K562 (cell line): ENCODE data around the gene VDAC1. TPM values are rescaled to one million over a fixed set of nuclear protein-coding genes. Genes with fewer than 3 reads are reported as not detected.

Experiments
- ATAC-seq: fragments of 200-7000 bp; cut with Tn5 transposase; 3 replicates; pipeline ENCODE4 v1.9.1; 2020; ENCODE audit warnings: moderate library complexity
- BruUV-seq: library from RNA; stranded (reverse); fragments of 400-500 nt; replicated peaks from 2 replicates; lab custom pipeline; 2021; lab: Mats Ljungman, UMichigan
- CTCF ChIA-PET: fragments of 300-600 bp; formaldehyde crosslinking; extraction: SDS; loops from one replicate; lab custom pipeline; 2021; ENCODE audit warnings: low intra/inter-chr PET ratio; lab: Yijun Ruan, JAX
- POLR2A ChIA-PET: fragments of 300-600, 350-650 bp; sonication (Branson Sonifier 250); formaldehyde crosslinking; extraction: SDS; loops from one replicate; lab custom pipeline; 2021; ENCODE audit warnings: antibody characterized with exemption, inconsistent platforms; lab: Yijun Ruan, JAX
- DNase-seq, 4 experiments: peaks; one replicate each; pipeline versions ENCODE4 v3.0.0 to v3.0.0-alpha.2; 2011 to 2018; ENCODE audit warnings: low spot score in 3 of 4, mixed read lengths in 3 of 4; ENCODE audit errors: extremely low read depth in 1 of 4
- FAIRE-seq: peaks from 2 replicates; lab custom pipeline; 2011; peaks lifted over from hg19 to GRCh38; lab: Jason Lieb, UNC
- H2AFZ ChIP-seq: 2 replicates; pipeline ENCODE4 v1.6.0; 2011; ENCODE audit warnings: low read depth, low read length, control low read depth, inconsistent platforms
- H3K27ac ChIP-seq: fragments of 200-600 bp; 3 replicates; pipeline ENCODE4 v1.8.0; 2011; ENCODE audit warnings: low read depth, mild to moderate bottlenecking, control low read depth, inconsistent platforms, low read length, moderate library complexity, mixed read lengths; ENCODE audit errors: extremely low read depth
- H3K27me3 ChIP-seq, 2 experiments: fragments of 300-600 bp in 1 of 2; 2 replicates in 1 of 2; 3 replicates in 1 of 2; pipeline versions ENCODE4 v1.6.0 to v1.8.0; 2011; ENCODE audit warnings: inconsistent platforms in 2 of 2, low read length in 2 of 2, mild to moderate bottlenecking in 1 of 2, mixed read lengths in 1 of 2, moderate library complexity in 1 of 2; ENCODE audit not compliant: control insufficient read depth in 2 of 2, insufficient read depth in 2 of 2
- H3K36me3 ChIP-seq: fragments of 300-600 bp; 3 replicates; pipeline ENCODE4 v1.8.0; 2011; ENCODE audit warnings: mild to moderate bottlenecking, low read length, inconsistent platforms; ENCODE audit not compliant: control insufficient read depth, insufficient read depth
- H3K4me1 ChIP-seq, 2 experiments: fragments of 200-600 bp in 1 of 2; replicated peaks in 1 of 2; 2 replicates in 1 of 2; 3 replicates in 1 of 2; pipeline versions ENCODE4 v1.5.1 to v1.8.0; 2011; ENCODE audit warnings: inconsistent platforms in 2 of 2, low read length in 2 of 2, mild to moderate bottlenecking in 1 of 2, mixed read lengths in 1 of 2, moderate library complexity in 1 of 2; ENCODE audit not compliant: control insufficient read depth in 2 of 2, insufficient read depth in 2 of 2
- H3K4me2 ChIP-seq: 2 replicates; pipeline ENCODE4 v1.6.1; 2011; ENCODE audit warnings: low read length, control low read depth, inconsistent platforms, mixed read lengths; ENCODE audit not compliant: insufficient read depth
- H3K4me3 ChIP-seq: fragments of 200-600 bp; sonication (generic), shearing (Covaris generic); 2 replicates; pipeline ENCODE4 v1.5.1; 2016; ENCODE audit warnings: control low read depth, inconsistent platforms
- H3K79me2 ChIP-seq: fragments of 200-600 bp; 3 replicates; pipeline ENCODE4 v1.8.0; 2011; ENCODE audit warnings: low read length, inconsistent platforms; ENCODE audit not compliant: control insufficient read depth, insufficient read depth
- H3K9ac ChIP-seq, 2 experiments: 2 replicates each; pipeline versions ENCODE4 v1.6.0 to v1.6.1; 2011; ENCODE audit warnings: low read depth in 2 of 2, low read length in 2 of 2, control low read depth in 1 of 2, inconsistent platforms in 1 of 2, mild to moderate bottlenecking in 1 of 2, mixed read lengths in 1 of 2; ENCODE audit not compliant: insufficient read depth in 1 of 2
- H3K9me1 ChIP-seq: one replicate; pipeline ENCODE4 v1.6.0; 2011; ENCODE audit warnings: inconsistent platforms, mild to moderate bottlenecking, low read length, moderate library complexity; ENCODE audit not compliant: control insufficient read depth, insufficient read depth
- H3K9me3 ChIP-seq: replicated peaks from 2 replicates; pipeline ENCODE4 v1.5.1; 2011; ENCODE audit warnings: low read depth, low read length, inconsistent platforms; ENCODE audit not compliant: control insufficient read depth, insufficient read depth
- H4K20me1 ChIP-seq: replicated peaks from 2 replicates; pipeline ENCODE4 v1.6.1; 2011; ENCODE audit warnings: low read length, inconsistent platforms, mixed read lengths; ENCODE audit not compliant: control insufficient read depth, insufficient read depth
- ADNP ChIP-seq: fragments of 200-800 bp; sonication (Bioruptor generic); IDR thresholded peaks from 2 replicates; pipeline ENCODE4 v1.6.1; 2016; ENCODE audit warnings: missing genetic modification characterization, missing compliant biosample characterization
- ATF7 ChIP-seq: fragments of 450-650 bp; IDR thresholded peaks from 2 replicates; pipeline ENCODE4 v1.7.1; 2014; ENCODE audit warnings: mild to moderate bottlenecking, moderate library complexity
- BACH1 ChIP-seq: fragments of 200-800 bp; sonication (Bioruptor generic); IDR thresholded peaks from 2 replicates; pipeline ENCODE4 v1.6.1; 2016; ENCODE audit warnings: missing genetic modification characterization, missing compliant biosample characterization
- C11orf30 ChIP-seq: fragments of 450-650 bp; IDR thresholded peaks from 2 replicates; pipeline ENCODE4 v1.6.1; 2016; ENCODE audit warnings: low read depth, mild to moderate bottlenecking
- CBFB ChIP-seq: sonication (generic); formaldehyde crosslinking; IDR thresholded peaks from 2 replicates; pipeline ENCODE4 v1.4.0; 2020; ENCODE audit warnings: mild to moderate bottlenecking, missing genetic modification reagents
- CBX3 ChIP-seq, 2 experiments: IDR thresholded peaks; 1 replicate in 1 of 2; 2 replicates in 1 of 2; pipeline ENCODE4 v1.6.1; 2012; ENCODE audit warnings: inconsistent platforms in 2 of 2, low read length in 2 of 2, borderline replicate concordance in 1 of 2, control low read depth in 1 of 2
- CHD4 ChIP-seq: fragments of 200-600 bp; sonication (generic); IDR thresholded peaks from 3 replicates; pipeline ENCODE4 v1.6.1; 2012; ENCODE audit warnings: low read depth, mild to moderate bottlenecking, mixed read lengths, low read length, inconsistent platforms; ENCODE audit not compliant: insufficient read depth, insufficient replicate concordance, poor library complexity, severe bottlenecking
- FOXP1 ChIP-seq: sonication (generic); formaldehyde crosslinking; IDR thresholded peaks from 2 replicates; pipeline ENCODE4 v1.8.0; 2022; ENCODE audit warnings: mild to moderate bottlenecking, missing genetic modification reagents
- HDAC3 ChIP-seq: fragments of 450-650 bp; IDR thresholded peaks from 2 replicates; pipeline ENCODE4 v1.6.1; 2018; ENCODE audit warnings: borderline replicate concordance, mild to moderate bottlenecking, moderate library complexity; ENCODE audit not compliant: partially characterized antibody
- HDAC6 ChIP-seq: IDR thresholded peaks from 2 replicates; pipeline ENCODE4 v1.6.1; 2012; ENCODE audit warnings: low read depth, mild to moderate bottlenecking, control low read depth, inconsistent platforms, low read length, moderate library complexity
- MEF2D ChIP-seq: conservative IDR thresholded peaks from 2 replicates; pipeline ENCODE4 v1.6.1; 2016; ENCODE audit warnings: low read depth, missing genetic modification characterization, missing compliant biosample characterization
- NCOR1 ChIP-seq: fragments of 450-650 bp; IDR thresholded peaks from 2 replicates; pipeline ENCODE4 v1.6.1; 2016; ENCODE audit warnings: mild to moderate bottlenecking, moderate library complexity
- POLR2H ChIP-seq: IDR thresholded peaks from 2 replicates; pipeline ENCODE4 v1.6.1; 2016; ENCODE audit warnings: missing genetic modification characterization, low read depth, mild to moderate bottlenecking, control low read depth, missing compliant biosample characterization, moderate library complexity
- RBM25 ChIP-seq: fragments of 200-400 bp; formaldehyde crosslinking; IDR thresholded peaks from 2 replicates; pipeline ENCODE4 v1.6.1; 2018; ENCODE audit warnings: low read length, low read depth, moderate library complexity; ENCODE audit not compliant: severe bottlenecking
- SMARCA4 ChIP-seq: fragments of 450-650 bp; IDR thresholded peaks from 2 replicates; pipeline ENCODE4 v1.6.1; 2016
- STAG1 ChIP-seq: sonication (generic); formaldehyde crosslinking; IDR thresholded peaks from 2 replicates; pipeline ENCODE4 v1.5.0; 2020; ENCODE audit warnings: missing genetic modification reagents, borderline replicate concordance
- ZNF311 ChIP-seq: fragments of 250-450 bp; sonication (Bioruptor Pico); IDR thresholded peaks from 2 replicates; pipeline ENCODE4 v1.4.0; 2020; ENCODE audit warnings: mild to moderate bottlenecking, moderate library complexity
- ZNF316 ChIP-seq: fragments of 450-650 bp; IDR thresholded peaks from 2 replicates; pipeline ENCODE4 v1.6.1; 2016
- ZNF354B ChIP-seq: fragments of 250-450 bp; sonication (Bioruptor Pico); IDR thresholded peaks from 2 replicates; pipeline ENCODE4 v1.4.0; 2020
- ZNF785 ChIP-seq: fragments of 250-450 bp; sonication (Bioruptor Pico); IDR thresholded peaks from 2 replicates; pipeline ENCODE4 v1.4.0; 2020; ENCODE audit warnings: mild to moderate bottlenecking
- ZSCAN29 ChIP-seq: fragments of 450-650 bp; IDR thresholded peaks from 2 replicates; pipeline ENCODE4 v1.6.1; 2017
- WGBS: fragments of 100-300 bp; shearing (Covaris generic); methylation state at CpG from one replicate; pipeline ENCODE4 v1.1.6; 2016; ENCODE audit warnings: low coverage, mixed read lengths; ENCODE audit not compliant: insufficient coverage; ENCODE audit errors: missing lambda C conversion rate; 5-methylcytosine and 5-hydroxymethylcytosine counted together
- in situ Hi-C: fragments of 300-500 bp; cut with MboI; formaldehyde crosslinking; loops from 4 replicates; pipeline ENCODE4 v1.15.0; 2018; ENCODE audit warnings: inconsistent platforms, mixed read lengths
- intact Hi-C: fragments of 100-400 bp; cut with micrococcal nuclease; formaldehyde crosslinking; loops from 2 replicates; pipeline ENCODE4 v1.14.2; 2022
- polyA plus RNA-seq, 8 experiments: library from polyadenylated mRNA; depleted of rRNA in 4 of 8; stranded (reverse) in 5 of 8; unstranded in 3 of 8; fragments of >200 nt; fragmentation: Nextera tagmentation in 2 of 8; fragmentation: Illumina TruSeq in 1 of 8; extraction: Ambion mirVana in 2 of 8; extraction: Trizol in 1 of 8; gene quantifications; 2 replicates each; pipeline versions ENCODE4 v1.2.1 to v1.2.3, GENCODE V29; 2011 to 2014; ENCODE audit warnings: inconsistent platforms in 1 of 8, missing spikeins in 1 of 8
- total RNA-seq, 7 experiments: library from RNA; depleted of rRNA in 6 of 7; stranded (reverse); fragments of >200 nt in 6 of 7; fragmentation: Illumina TruSeq in 2 of 7; extraction: Trizol in 2 of 7; gene quantifications; 2 replicates each; pipeline versions ENCODE4 v1.2.1 to v1.2.3, GENCODE V29; 2011 to 2021; ENCODE audit warnings: low replicate concordance in 1 of 7
- TF ChIP-seq, protein P1 (sequence below): sonication (generic); formaldehyde crosslinking; IDR thresholded peaks from 2 replicates; pipeline ENCODE4 v1.8.0; 2022; ENCODE audit warnings: mild to moderate bottlenecking, low read depth, missing genetic modification reagents
- TF ChIP-seq, protein P2 (sequence below): sonication (generic); formaldehyde crosslinking; IDR thresholded peaks from 2 replicates; pipeline ENCODE4 v1.8.1; 2022; ENCODE audit warnings: missing genetic modification reagents

VDAC1 gene
- total and polyA plus RNA-seq, 9 of the 15 experiments (the other 6 are each of a cell fraction or from before 2014, with no cell fraction given), result 168 to 366 (median 293) TPM

DNA sequence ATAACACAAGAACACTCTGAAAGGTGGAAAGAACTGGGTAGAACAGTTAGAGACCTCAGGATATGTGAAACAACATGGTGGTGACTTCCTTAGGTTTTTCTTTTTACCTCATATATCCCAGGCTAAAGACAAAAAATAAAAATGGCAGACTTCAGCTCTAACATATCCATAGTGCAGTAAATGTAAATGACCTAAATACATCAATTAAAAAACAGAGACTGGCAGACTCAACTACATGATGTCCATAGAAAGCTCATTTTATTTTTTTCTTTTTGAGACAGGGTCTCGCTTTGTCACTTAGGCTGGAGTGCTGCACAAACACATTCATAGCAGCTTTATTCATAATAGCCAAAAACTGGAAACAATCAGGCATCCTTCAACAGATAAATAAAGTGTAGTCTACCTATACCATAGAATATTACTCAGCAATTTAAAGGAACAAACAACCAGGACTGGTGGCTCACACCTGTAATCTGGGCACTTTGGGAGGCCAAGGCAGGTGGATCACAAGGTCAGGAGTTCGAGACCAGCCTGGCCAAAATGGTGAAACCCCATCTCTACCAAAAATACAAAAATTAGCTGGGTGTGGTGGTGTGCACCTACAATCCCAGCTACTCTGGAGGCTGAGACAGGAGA lies 41.2 kb downstream of the VDAC1 start:
- H3K4me2 ChIP-seq, result no peak overlapping the region
- no peak for DNase-seq
- H3K36me3 ChIP-seq, result peaks cover 26% of the 10 kb centered on the region; the same call in 2 of the 3 replicates
- no peaks in the 10 kb centered on the region for H3K9me1 ChIP-seq
- peak overlapping the region; percentile 66; the same call in 2 of the 3 replicates for H3K27ac ChIP-seq
- no peak for FAIRE-seq
- H4K20me1 ChIP-seq, result no peaks in the 10 kb centered on the region
- H3K79me2 ChIP-seq, result peaks cover 83% of the 10 kb centered on the region
- H3K4me3 ChIP-seq, result no peak overlapping the region
- ATAC-seq, result no peak
- no peaks in the 10 kb centered on the region for H3K27me3 ChIP-seq
- ChIA-PET POLR2A (interaction anchor here (0.6 to 2.1 kb wide), 3 partner anchors 10 to 26 kb away, joined by 3 to 13 read pairs (median 10); no protein-coding TSS in a partner anchor), CTCF (no interaction called here)
- peaks cover 4 to 17% of the 10 kb centered on the region in 2 experiments; a peak in 4 of 5 replicates for H3K4me1 ChIP-seq
- no peak overlapping the region for H2AFZ ChIP-seq
- in situ Hi-C loops (no loop called here), intact Hi-C loops (no loop called here)
- H3K9me3 ChIP-seq, result no peaks in the 10 kb centered on the region
- 80% methylated on average over 1 of the region's 2 CpGs for WGBS
- BruUV-seq, result no TSS peak
- no peak overlapping the region for H3K9ac ChIP-seq
- TF ChIP-seq ZNF785 (CRISPR knock-in tag), result no peak
- TF ChIP-seq ADNP (tag), result 0 out of 2 replicates have a peak, but pooled peaks have one; percentile 22
- no peak for TF ChIP-seq ATF7
- TF ChIP-seq ZNF354B, result peak; percentile 97
- no peak for TF ChIP-seq STAG1
- TF ChIP-seq CHD4, result no peak
- 0 out of 2 replicates have a peak, but pooled peaks have one; percentile 0 for TF ChIP-seq SMARCA4
- peak; percentile 11; the same call in 1 of the 2 replicates for TF ChIP-seq C11orf30
- peak; percentile 61 for TF ChIP-seq RBM25
- peak; percentile 2; the same call in 1 of the 2 replicates for TF ChIP-seq NCOR1
- TF ChIP-seq, protein P1, sequence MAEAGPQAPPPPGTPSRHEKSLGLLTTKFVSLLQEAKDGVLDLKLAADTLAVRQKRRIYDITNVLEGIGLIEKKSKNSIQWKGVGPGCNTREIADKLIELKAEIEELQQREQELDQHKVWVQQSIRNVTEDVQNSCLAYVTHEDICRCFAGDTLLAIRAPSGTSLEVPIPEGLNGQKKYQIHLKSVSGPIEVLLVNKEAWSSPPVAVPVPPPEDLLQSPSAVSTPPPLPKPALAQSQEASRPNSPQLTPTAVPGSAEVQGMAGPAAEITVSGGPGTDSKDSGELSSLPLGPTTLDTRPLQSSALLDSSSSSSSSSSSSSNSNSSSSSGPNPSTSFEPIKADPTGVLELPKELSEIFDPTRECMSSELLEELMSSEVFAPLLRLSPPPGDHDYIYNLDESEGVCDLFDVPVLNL (CRISPR knock-in tag), result no peak
- TF ChIP-seq, protein P2, sequence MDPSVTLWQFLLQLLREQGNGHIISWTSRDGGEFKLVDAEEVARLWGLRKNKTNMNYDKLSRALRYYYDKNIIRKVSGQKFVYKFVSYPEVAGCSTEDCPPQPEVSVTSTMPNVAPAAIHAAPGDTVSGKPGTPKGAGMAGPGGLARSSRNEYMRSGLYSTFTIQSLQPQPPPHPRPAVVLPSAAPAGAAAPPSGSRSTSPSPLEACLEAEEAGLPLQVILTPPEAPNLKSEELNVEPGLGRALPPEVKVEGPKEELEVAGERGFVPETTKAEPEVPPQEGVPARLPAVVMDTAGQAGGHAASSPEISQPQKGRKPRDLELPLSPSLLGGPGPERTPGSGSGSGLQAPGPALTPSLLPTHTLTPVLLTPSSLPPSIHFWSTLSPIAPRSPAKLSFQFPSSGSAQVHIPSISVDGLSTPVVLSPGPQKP (CRISPR knock-in tag), result no peak
- no peak for TF ChIP-seq FOXP1 (CRISPR knock-in tag)
- TF ChIP-seq HDAC3, result peak; percentile 13
- TF ChIP-seq MEF2D (tag), result no peak
- TF ChIP-seq HDAC6, result no peak
- TF ChIP-seq POLR2H (tag), result 0 out of 2 replicates have a peak, but pooled peaks have one; percentile 28
- TF ChIP-seq CBX3 (IDR thresholded peaks at IDR 0.05; ENCODE audit: borderline replicate concordance in 1 of 2, low read length in 2 of 2), result peak in 1 of 2 experiments; percentile 3; a peak in 1 of 3 replicates
- no peak for TF ChIP-seq ZNF311 (CRISPR knock-in tag)
- TF ChIP-seq CBFB, result no peak
- TF ChIP-seq ZNF316, result peak; percentile 61
- peak; percentile 29; the same call in 1 of the 2 replicates for TF ChIP-seq BACH1 (tag)
- no peak for TF ChIP-seq ZSCAN29
